NCI-H2081 (cell line): ENCODE results near the gene NPM3.

Experiments
- DNase-seq, 2 experiments: peaks; one replicate each; lab custom pipeline; 2025; lab: John Stamatoyannopoulos, UW

NPM3 gene

GRCh38 chr10:101782811-101783735, at the start of gene NPM3:
Gene NPM3, minus strand, starts transcription at chr10:101783446. Its CDS starts 56 bp downstream, at chr10:101783390.
- DNase-seq: peak; percentile 55 to 77

- no peak for DNase-seq
Observed at GRCh38 chr10:101832325-101832771, 49.1 kb upstream of the NPM3 start.

- no peak for DNase-seq
Observed at GRCh38 chr10:101831169-101831811, 48.0 kb upstream of the NPM3 start.

GRCh38 chr10:101830322-101831168, 47.3 kb upstream of the NPM3 start:
- DNase-seq: peak; percentile 65 to 70

- DNase-seq: peak in 1 of 2 experiments; percentile 2
Observed at GRCh38 chr10:101829561-101830315, 46.5 kb upstream of the NPM3 start.

GRCh38 chr10:101828766-101829551, 45.7 kb upstream of the NPM3 start:
- DNase-seq: no peak

GRCh38 chr10:101827919-101828600, 44.8 kb upstream of the NPM3 start:
- DNase-seq: no peak

GRCh38 chr10:101826852-101827434, 43.7 kb upstream of the NPM3 start:
- no peak for DNase-seq

- no peak for DNase-seq
Observed at GRCh38 chr10:101824736-101825135, 41.5 kb upstream of the NPM3 start.

GRCh38 chr10:101818872-101819633, 35.8 kb upstream of the NPM3 start:
- peak; percentile 12 to 56 for DNase-seq

GRCh38 chr10:101818119-101818871, 35.0 kb upstream of the NPM3 start, which contains the start of gene OGA:
Gene OGA, minus strand, starts transcription at chr10:101818444. Its CDS starts 422 bp downstream, at chr10:101818022.
- DNase-seq: peak; percentile 98

GRCh38 chr10:101817337-101818118, 34.3 kb upstream of the NPM3 start:
- peak in 1 of 2 experiments; percentile 19 for DNase-seq

- no peak for DNase-seq
Observed at GRCh38 chr10:101816913-101817336, 33.7 kb upstream of the NPM3 start.

GRCh38 chr10:101816376-101816775, 33.1 kb upstream of the NPM3 start:
- DNase-seq: no peak

GRCh38 chr10:101814466-101815071, 31.3 kb upstream of the NPM3 start:
- DNase-seq: no peak

GRCh38 chr10:101812606-101813005, 29.4 kb upstream of the NPM3 start:
- no peak for DNase-seq

- DNase-seq: no peak
Observed at GRCh38 chr10:101807158-101807557, 23.9 kb upstream of the NPM3 start.
